Measurements from ENCODE around the gene AEBP1.

GRCh38 chr7:44132039-44132438 lies 27.9 kb downstream of the AEBP1 start:
- no peak for TF ChIP-seq MAX (CRISPR knock-in tag; IDR thresholded peaks at IDR 0.05)
- no peak for TF ChIP-seq EMX1 (CRISPR knock-in tag; IDR thresholded peaks at IDR 0.05)
- TF ChIP-seq CTCF (IDR thresholded peaks at IDR 0.05) = no peak
- TF ChIP-seq GRHL2 (CRISPR knock-in tag; IDR thresholded peaks at IDR 0.05; ENCODE audit: insufficient replicate concordance, severe bottlenecking) = no peak
- TF ChIP-seq ATF1 (CRISPR knock-in tag; IDR thresholded peaks at IDR 0.05) = no peak
- no peak for TF ChIP-seq FOXP4 (CRISPR knock-in tag; IDR thresholded peaks at IDR 0.05)
- no peak for TF ChIP-seq ATF3 (CRISPR knock-in tag; conservative IDR thresholded peaks at IDR 0.05)
- TF ChIP-seq GTF2I (CRISPR knock-in tag; conservative IDR thresholded peaks at IDR 0.05) = no peak
- TF ChIP-seq NFYB (CRISPR knock-in tag; conservative IDR thresholded peaks at IDR 0.05; ENCODE audit: low read depth) = no peak
- no peak for TF ChIP-seq FOXJ3 (CRISPR knock-in tag; IDR thresholded peaks at IDR 0.05; ENCODE audit: borderline replicate concordance)

Measured in WTC11 (cell line).